Measurements from ENCODE around the gene RUNX3.

Gene RUNX3

GRCh38 chr1:24896176-24896575 is 33.9 kb downstream of the RUNX3 start:
- TF ChIP-seq EP300 (IDR thresholded peaks at IDR 0.05; ENCODE audit: borderline replicate concordance), result no peak
- no peak for TF ChIP-seq RAD21 (IDR thresholded peaks at IDR 0.05; ENCODE audit: low read depth)
- no peak for TF ChIP-seq TCF12 (IDR thresholded peaks at IDR 0.05; ENCODE audit: low read depth)
- TF ChIP-seq TAF1 (IDR thresholded peaks at IDR 0.05; ENCODE audit: low read depth), result no peak
- no peak for TF ChIP-seq CEBPB (IDR thresholded peaks at IDR 0.05)

- TF ChIP-seq MAX (IDR thresholded peaks at IDR 0.05) (no peak), USF1 (IDR thresholded peaks at IDR 0.05) (no peak), CEBPB (IDR thresholded peaks at IDR 0.05) (no peak), EP300 (IDR thresholded peaks at IDR 0.05; ENCODE audit: borderline replicate concordance) (no peak), TEAD4 (IDR thresholded peaks at IDR 0.05) (no peak), NFIC (IDR thresholded peaks at IDR 0.05) (no peak), CREB1 (IDR thresholded peaks at IDR 0.05; ENCODE audit: low read depth) (no peak), RAD21 (IDR thresholded peaks at IDR 0.05; ENCODE audit: low read depth) (no peak), YY1 (IDR thresholded peaks at IDR 0.05; ENCODE audit: low read depth) (no peak), TAF1 (IDR thresholded peaks at IDR 0.05; ENCODE audit: low read depth) (no peak), EGR1 (IDR thresholded peaks at IDR 0.05) (no peak), FOXM1 (IDR thresholded peaks at IDR 0.05; ENCODE audit: borderline replicate concordance, low read depth) (no peak), ZBTB7A (IDR thresholded peaks at IDR 0.05; ENCODE audit: low read depth) (no peak), TCF12 (IDR thresholded peaks at IDR 0.05; ENCODE audit: low read depth) (no peak), REST (IDR thresholded peaks at IDR 0.05; ENCODE audit: low read depth) (no peak)
These were observed 34.6 kb downstream of the RUNX3 start for GRCh38 chr1:24895511-24895910.

GRCh38 chr1:24894002-24894401 is 36.1 kb downstream of the RUNX3 start:
- TF ChIP-seq MAX (IDR thresholded peaks at IDR 0.05) (no peak), USF1 (IDR thresholded peaks at IDR 0.05) (no peak), TEAD4 (IDR thresholded peaks at IDR 0.05) (no peak), CEBPB (IDR thresholded peaks at IDR 0.05) (no peak), TCF12 (IDR thresholded peaks at IDR 0.05; ENCODE audit: low read depth) (no peak), FOXM1 (IDR thresholded peaks at IDR 0.05; ENCODE audit: borderline replicate concordance, low read depth) (no peak), RAD21 (IDR thresholded peaks at IDR 0.05; ENCODE audit: low read depth) (no peak), EGR1 (IDR thresholded peaks at IDR 0.05) (no peak), CREB1 (IDR thresholded peaks at IDR 0.05; ENCODE audit: low read depth) (no peak)

GRCh38 chr1:24893431-24893830 is 36.6 kb downstream of the RUNX3 start:
- TF ChIP-seq YY1 (IDR thresholded peaks at IDR 0.05; ENCODE audit: low read depth) (no peak), TCF12 (IDR thresholded peaks at IDR 0.05; ENCODE audit: low read depth) (no peak), ZBTB7A (IDR thresholded peaks at IDR 0.05; ENCODE audit: low read depth) (no peak), CEBPB (IDR thresholded peaks at IDR 0.05) (no peak), TAF1 (IDR thresholded peaks at IDR 0.05; ENCODE audit: low read depth) (no peak), TEAD4 (IDR thresholded peaks at IDR 0.05) (no peak), NFIC (IDR thresholded peaks at IDR 0.05) (no peak), CREB1 (IDR thresholded peaks at IDR 0.05; ENCODE audit: low read depth) (no peak), USF1 (IDR thresholded peaks at IDR 0.05) (no peak), RAD21 (IDR thresholded peaks at IDR 0.05; ENCODE audit: low read depth) (no peak), EP300 (IDR thresholded peaks at IDR 0.05; ENCODE audit: borderline replicate concordance) (no peak), REST (IDR thresholded peaks at IDR 0.05; ENCODE audit: low read depth) (no peak), FOXM1 (IDR thresholded peaks at IDR 0.05; ENCODE audit: borderline replicate concordance, low read depth) (no peak), EGR1 (IDR thresholded peaks at IDR 0.05) (no peak), MAX (IDR thresholded peaks at IDR 0.05) (no peak)

GRCh38 chr1:24892188-24893153 is 37.6 kb downstream of the RUNX3 start:
- TF ChIP-seq EGR1 (IDR thresholded peaks at IDR 0.05) (no peak), REST (IDR thresholded peaks at IDR 0.05; ENCODE audit: low read depth) (no peak), TEAD4 (IDR thresholded peaks at IDR 0.05) (no peak), YY1 (IDR thresholded peaks at IDR 0.05; ENCODE audit: low read depth) (no peak), FOXM1 (IDR thresholded peaks at IDR 0.05; ENCODE audit: borderline replicate concordance, low read depth) (no peak), NFIC (IDR thresholded peaks at IDR 0.05) (no peak), EP300 (IDR thresholded peaks at IDR 0.05; ENCODE audit: borderline replicate concordance) (no peak), MAX (IDR thresholded peaks at IDR 0.05) (no peak), TAF1 (IDR thresholded peaks at IDR 0.05; ENCODE audit: low read depth) (no peak), TCF12 (IDR thresholded peaks at IDR 0.05; ENCODE audit: low read depth) (no peak), ZBTB7A (IDR thresholded peaks at IDR 0.05; ENCODE audit: low read depth) (no peak), RAD21 (IDR thresholded peaks at IDR 0.05; ENCODE audit: low read depth) (no peak), CEBPB (IDR thresholded peaks at IDR 0.05) (no peak), CREB1 (IDR thresholded peaks at IDR 0.05; ENCODE audit: low read depth) (no peak), USF1 (IDR thresholded peaks at IDR 0.05) (no peak)
